Naive thymus-derived CD4-positive, alpha-beta T cell (primary cell): ENCODE measurements around the gene LRRC75B. TPM values are rescaled to one million over a fixed set of nuclear protein-coding genes. Genes with fewer than 3 reads are reported as not detected.
"Not testable (repeated sequence)": the region's sequence is repeated elsewhere in the genome, so short reads cannot be mapped to it uniquely, and the experiment has no call there.

ENCODE experiments used
- ATAC-seq: fragments of 150-1000 bp; cut with Tn5 transposase; 2 replicates; pipeline ENCODE4 v1.10.0; 2021; ENCODE audit warnings: mild to moderate bottlenecking, moderate library complexity
- CTCF ChIA-PET: fragments of 350-600 bp; sonication (Branson Sonifier 250); formaldehyde crosslinking; loops from one replicate; lab custom pipeline; 2021; ENCODE audit warnings: antibody characterized with exemption; lab: Charles Lee
- POLR2A ChIA-PET: fragments of 350-600 bp; sonication (Branson Sonifier 250); formaldehyde crosslinking; loops from one replicate; lab custom pipeline; 2021; ENCODE audit warnings: antibody characterized with exemption, inconsistent platforms; lab: Charles Lee
- DNase-seq, 9 donors: peaks; one replicate each; pipeline versions ENCODE4 v3.0.0 to v3.0.0-alpha.2; 2020 to 2022; ENCODE audit warnings: mixed read lengths in 1 of 9
- H3K27ac ChIP-seq: one replicate; pipeline ENCODE4 v1.7.0; 2013; ENCODE audit warnings: mild to moderate bottlenecking, low read depth, low read length, moderate library complexity
- H3K27me3 ChIP-seq, 2 donors: one replicate each; pipeline ENCODE4 v1.7.0; 2013; ENCODE audit warnings: low read length in 2 of 2, mild to moderate bottlenecking in 2 of 2, moderate library complexity in 2 of 2; ENCODE audit not compliant: control insufficient read depth in 2 of 2, insufficient read depth in 2 of 2
- H3K36me3 ChIP-seq, 3 experiments: 1 replicate in 2 of 3; 2 replicates in 1 of 3; pipeline ENCODE4 v1.7.0; 2013; ENCODE audit warnings: low read length in 3 of 3, mild to moderate bottlenecking in 3 of 3, moderate library complexity in 1 of 3; ENCODE audit not compliant: insufficient read depth in 3 of 3, control insufficient read depth in 2 of 3
- H3K4me1 ChIP-seq, 2 donors: one replicate each; pipeline ENCODE4 v1.7.0; 2013; ENCODE audit warnings: low read length in 2 of 2, mild to moderate bottlenecking in 2 of 2, moderate library complexity in 1 of 2; ENCODE audit not compliant: control insufficient read depth in 2 of 2, insufficient read depth in 2 of 2
- H3K4me3 ChIP-seq: 2 replicates; pipeline ENCODE4 v1.7.0; 2013; ENCODE audit warnings: mild to moderate bottlenecking, low read length
- H3K9me3 ChIP-seq, 3 experiments: 1 replicate in 2 of 3; 2 replicates in 1 of 3; pipeline ENCODE4 v1.7.0; 2013; ENCODE audit warnings: low read length in 3 of 3; ENCODE audit not compliant: control insufficient read depth in 2 of 3
- H3K27ac Mint-ChIP-seq, 9 donors: one replicate each; pipeline ENCODE4 v1.8.0; 2020 to 2022; ENCODE audit warnings: mixed read lengths in 9 of 9, mild to moderate bottlenecking in 8 of 9, moderate library complexity in 5 of 9, inconsistent platforms in 2 of 9
- H3K27me3 Mint-ChIP-seq, 5 donors: one replicate each; pipeline ENCODE4 v1.8.0; 2021 to 2022; ENCODE audit warnings: mixed read lengths in 5 of 5, mild to moderate bottlenecking in 1 of 5
- H3K36me3 Mint-ChIP-seq, 5 donors: one replicate each; pipeline ENCODE4 v1.8.0; 2020 to 2022; ENCODE audit warnings: mixed read lengths in 5 of 5, mild to moderate bottlenecking in 3 of 5, inconsistent platforms in 1 of 5
- H3K4me1 Mint-ChIP-seq, 7 donors: one replicate each; pipeline ENCODE4 v1.8.0; 2020 to 2022; ENCODE audit warnings: mixed read lengths in 7 of 7, mild to moderate bottlenecking in 3 of 7, inconsistent platforms in 1 of 7
- H3K4me3 Mint-ChIP-seq, 10 donors: one replicate each; pipeline ENCODE4 v1.8.0; 2020 to 2022; ENCODE audit warnings: mild to moderate bottlenecking in 10 of 10, mixed read lengths in 10 of 10, moderate library complexity in 6 of 10, inconsistent platforms in 2 of 10
- H3K9me3 Mint-ChIP-seq, 11 donors: one replicate each; pipeline ENCODE4 v1.8.0; 2020 to 2022; ENCODE audit warnings: mixed read lengths in 11 of 11, mild to moderate bottlenecking in 4 of 11, inconsistent platforms in 1 of 11, moderate library complexity in 1 of 11
- intact Hi-C, 2 donors: fragments of 100-400 bp; cut with micrococcal nuclease; formaldehyde crosslinking; loops; one replicate each; pipeline ENCODE4 v1.15.1; 2023
- polyA plus RNA-seq, 2 donors: library from polyadenylated mRNA; unstranded; fragments of 300-500 nt; fragmentation: Illumina TruSeq; gene quantifications; one replicate each; pipeline ENCODE4 v1.2.3, GENCODE V29; 2021
- total RNA-seq, 6 experiments: library from RNA in 5 of 6; stranded (reverse) in 5 of 6; gene quantifications; 1 replicate in 5 of 6; 2 replicates in 1 of 6; pipeline ENCODE4 v1.2.3 and lab custom pipeline; 2021 to 2026

The LRRC75B gene
- total and polyA plus RNA-seq, 7 experiments from 2014 or later = 2.4 to 2.5 TPM; not detected in 5

DNA sequence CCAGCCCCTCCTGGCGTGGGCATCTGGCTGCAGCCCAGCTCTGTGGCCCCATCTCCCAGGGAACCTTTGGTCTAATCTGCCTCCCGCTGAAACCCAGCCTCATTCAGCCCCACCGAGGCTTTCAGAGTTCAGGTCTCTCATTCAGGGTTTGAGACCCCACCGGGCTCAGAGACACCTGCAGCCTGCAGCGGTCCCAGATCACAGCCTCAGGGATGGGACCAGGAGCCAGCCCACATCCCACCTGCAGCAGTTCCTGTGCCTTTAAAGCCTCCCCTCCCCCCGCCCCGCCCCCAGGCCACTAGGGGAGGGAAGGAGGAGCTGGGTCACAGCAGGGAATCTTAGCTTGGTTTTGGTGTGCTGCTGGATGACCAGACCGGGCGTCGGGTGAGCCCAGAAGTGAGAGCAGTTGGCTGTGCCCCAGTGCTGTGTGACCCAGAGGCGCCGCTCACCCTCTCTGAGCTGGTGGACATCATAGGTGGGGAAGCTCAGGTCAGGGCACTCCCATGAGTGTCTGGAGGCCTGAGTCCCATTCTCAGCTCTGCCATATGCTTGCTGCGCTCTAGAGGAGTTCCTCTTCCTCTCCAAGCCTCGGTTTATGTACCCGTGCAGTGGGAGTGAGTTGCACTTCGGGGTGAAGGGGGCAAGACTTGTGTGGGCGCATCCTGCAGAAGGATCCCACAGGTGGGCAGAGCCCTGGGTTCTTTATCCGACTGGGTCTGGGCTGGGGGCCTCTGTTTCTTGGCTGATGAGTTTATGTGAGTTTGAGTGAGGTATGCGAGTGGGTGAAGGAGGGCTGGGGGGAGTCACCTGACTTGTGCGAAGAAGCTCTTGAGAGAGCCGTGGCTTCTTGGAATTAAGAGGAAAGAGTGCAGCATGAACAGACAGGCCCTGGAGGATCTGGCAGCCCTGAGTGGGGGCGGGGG is 10.2 kb upstream of the LRRC75B start, which contains the start of gene GGT1:
Gene GGT1, plus strand, starts transcription at position 347 of the 923 bp plus-strand sequence. CDS start 7,889 bp downstream, outside the sequence.
- peaks cover 18 to 48% (median 20%) of the 10 kb centered on the region in 7 donors for H3K4me1 Mint-ChIP-seq
- H3K4me3 ChIP-seq, H3K9me3 ChIP-seq, ATAC-seq, CTCF ChIA-PET, POLR2A ChIA-PET, H3K9me3 Mint-ChIP-seq, H3K36me3 Mint-ChIP-seq, H3K4me1 ChIP-seq, H3K27me3 ChIP-seq, H3K27me3 Mint-ChIP-seq, DNase-seq, H3K36me3 ChIP-seq, H3K27ac ChIP-seq: not testable (repeated sequence)
- peak within 1 kb of the TSS; percentile 10 to 87 (median 53) for H3K27ac Mint-ChIP-seq
- H3K4me3 Mint-ChIP-seq = peak within 1 kb of the TSS; percentile 41 to 73 (median 56)
- intact Hi-C loops = loop anchor here (10.0 kb wide), 3 partner anchors 48 to 928 kb away; partner anchors contain the start of genes GUCD1 (in 1 of the 2) and SNRPD3 (in 1 of the 2)

DNA sequence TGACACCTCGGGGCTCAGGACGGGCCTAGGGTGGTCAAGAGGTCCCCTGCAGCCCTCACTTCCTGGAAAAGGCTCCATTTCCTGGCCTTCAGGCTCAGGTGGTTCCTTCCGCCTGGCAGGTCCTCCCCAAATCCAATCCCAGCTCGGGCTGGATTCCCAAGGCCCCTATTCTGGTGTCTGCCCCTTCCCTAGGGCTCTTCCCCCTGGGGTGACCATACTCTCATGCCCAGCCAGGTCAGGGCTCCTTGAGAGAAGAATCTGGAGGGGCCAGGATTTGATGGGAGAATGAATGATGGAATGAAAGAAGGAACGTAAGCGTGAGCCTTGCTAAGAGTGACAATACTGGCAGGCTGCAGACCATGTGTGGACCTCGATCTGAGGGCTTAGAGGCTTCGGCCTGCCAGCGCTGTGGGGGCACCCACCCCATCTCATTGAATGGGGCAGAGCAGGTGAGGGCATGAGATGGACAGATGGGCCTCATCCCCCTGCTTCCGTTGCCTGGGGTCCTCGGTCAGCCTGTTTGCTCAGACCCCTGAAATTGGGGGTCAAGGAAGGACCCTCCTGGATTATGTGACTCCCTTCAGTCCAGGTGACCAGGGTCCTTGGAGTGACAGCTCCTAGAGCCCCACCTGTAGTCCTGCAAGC is 9.4 kb upstream of the LRRC75B start:
- H3K27me3 Mint-ChIP-seq = not testable (repeated sequence)

DNA sequence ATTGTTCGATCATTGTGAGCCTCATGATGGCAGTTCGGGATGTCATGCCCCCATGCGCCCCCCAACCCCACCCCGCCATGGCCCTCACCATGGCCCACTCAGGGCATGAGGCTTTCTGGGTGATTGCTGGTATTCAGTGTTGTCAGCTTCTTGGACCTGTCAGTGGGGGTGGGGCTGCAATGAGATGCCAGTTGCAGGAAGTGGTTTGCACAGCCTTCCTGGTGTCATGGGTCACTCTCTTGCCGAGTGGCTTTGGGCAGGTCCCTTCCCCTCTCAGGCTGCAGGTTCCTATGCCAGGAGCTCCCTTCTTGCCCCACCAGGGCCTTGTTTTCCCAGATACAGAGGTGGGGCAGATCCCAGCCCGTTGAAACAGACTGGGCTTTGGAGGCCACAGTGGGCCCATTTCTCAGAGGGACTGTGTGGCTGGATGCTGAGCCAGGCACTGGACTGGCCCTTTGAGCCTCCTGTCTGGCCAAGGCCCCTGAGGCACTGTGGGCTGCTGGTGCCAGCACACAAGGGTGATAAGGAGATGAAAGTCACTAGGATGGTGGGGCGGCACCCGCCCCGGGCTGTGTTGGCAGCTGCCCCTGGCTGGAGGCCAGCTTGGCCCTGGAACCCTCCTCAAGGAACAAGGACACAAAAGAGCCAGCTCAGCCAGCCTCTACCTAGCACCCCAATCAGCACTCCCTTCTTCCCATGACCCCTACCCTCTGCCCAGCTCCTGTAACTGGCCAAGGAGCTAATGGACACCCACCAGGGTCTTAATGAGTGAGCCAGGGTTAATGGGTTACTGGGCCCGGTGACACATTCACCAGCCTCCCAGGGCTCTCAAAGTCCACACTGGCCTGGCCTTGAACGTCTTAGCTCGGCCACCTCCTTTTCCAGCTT is 8.6 kb upstream of the LRRC75B start:
- Histone ChIP-seq H3K4me3 (no peak overlapping the region), H3K27ac (no peak overlapping the region), H3K36me3 (no peaks in the 10 kb centered on the region), H3K9me3 (no peaks in the 10 kb centered on the region), H3K27me3 (no peaks in the 10 kb centered on the region), H3K4me1 (peaks cover 0 to 8% of the 10 kb centered on the region in 2 donors)
- DNase-seq (no peak), ATAC-seq (peak; percentile 60)
- Mint-ChIP-seq H3K9me3 (no peaks in the 10 kb centered on the region), H3K27me3 (no peaks in the 10 kb centered on the region), H3K27ac (peak overlapping the region in 2 of 9 donors; percentile 38 to 67), H3K4me3 (peak overlapping the region in 2 of 10 donors; percentile 28 to 58), H3K36me3 (no peaks in the 10 kb centered on the region), H3K4me1 (peaks cover 14 to 40% (median 19%) of the 10 kb centered on the region in 7 donors)
- ChIA-PET CTCF (no interaction called here), POLR2A (interaction anchor here (0.6 kb wide), 1 partner anchor 925 kb away, joined by 3 read pairs; no protein-coding TSS in a partner anchor)
- intact Hi-C loops = loop anchor here (10.0 kb wide), 3 partner anchors 47 to 927 kb away; partner anchors contain the start of genes GUCD1 (in 1 of the 2) and SNRPD3 (in 1 of the 2)

More for the DNA sequence above, 9.4 kb upstream of the LRRC75B start:
- H3K9me3 Mint-ChIP-seq, H3K36me3 Mint-ChIP-seq, H3K4me3 ChIP-seq, H3K27me3 ChIP-seq, H3K27ac ChIP-seq, H3K4me1 ChIP-seq, H3K36me3 ChIP-seq, H3K9me3 ChIP-seq, CTCF ChIA-PET, ATAC-seq, DNase-seq: not testable (repeated sequence)
- Mint-ChIP-seq H3K4me1 (peaks cover 14 to 42% (median 19%) of the 10 kb centered on the region in 7 donors), H3K4me3 (peak overlapping the region in 2 of 10 donors; percentile 25 to 38), H3K27ac (peak overlapping the region in 2 of 9 donors; percentile 43 to 49)
- POLR2A ChIA-PET = interaction anchor here (0.6 kb wide), 1 partner anchor 35 kb away, joined by 5 read pairs; no protein-coding TSS in a partner anchor
- intact Hi-C loops = loop anchor here (10.0 kb wide), 3 partner anchors 47 to 927 kb away; partner anchors contain the start of genes GUCD1 (in 1 of the 2) and SNRPD3 (in 1 of the 2)

GRCh38 chr22:24599958-24600715 is 7.3 kb upstream of the LRRC75B start:
- H3K36me3 ChIP-seq, POLR2A ChIA-PET, H3K4me1 ChIP-seq, H3K27me3 ChIP-seq, CTCF ChIA-PET, H3K4me3 ChIP-seq, H3K36me3 Mint-ChIP-seq, H3K27ac ChIP-seq, DNase-seq, H3K27me3 Mint-ChIP-seq, H3K9me3 Mint-ChIP-seq, H3K9me3 ChIP-seq, H3K4me3 Mint-ChIP-seq, ATAC-seq: not testable (repeated sequence)
- intact Hi-C loops = loop anchor here (10.0 kb wide), 3 partner anchors 45 to 925 kb away; partner anchors contain the start of genes GUCD1 (in 1 of the 2) and SNRPD3 (in 1 of the 2)
- Mint-ChIP-seq H3K4me1 (peaks cover 14 to 37% (median 19%) of the 10 kb centered on the region in 7 donors), H3K27ac (peak overlapping the region in 2 of 9 donors; percentile 52 to 74)

DNA sequence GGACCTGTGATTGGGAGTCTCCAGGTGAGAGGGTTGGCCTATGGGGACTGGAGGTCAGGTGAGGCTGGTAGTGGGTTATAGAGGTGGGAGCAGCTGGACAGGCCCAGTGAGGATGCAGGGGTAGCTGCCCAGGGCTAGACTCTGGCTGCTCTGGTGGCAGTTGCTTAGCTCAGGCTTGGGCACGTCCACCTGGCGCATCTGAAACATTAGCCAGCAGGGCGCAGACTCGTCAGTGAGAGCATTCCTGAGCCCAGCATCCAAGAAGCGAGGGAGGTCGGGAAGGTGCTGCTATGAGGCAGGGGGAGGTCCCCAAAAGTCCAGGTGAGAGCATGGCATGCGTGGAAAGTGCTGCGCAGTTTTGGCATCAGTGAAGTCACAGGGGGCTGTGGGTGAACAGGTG is 6.6 kb upstream of the LRRC75B start:
- no peaks in the 10 kb centered on the region for H3K27me3 Mint-ChIP-seq
- Histone ChIP-seq H3K27ac (no peak overlapping the region), H3K27me3 (no peaks in the 10 kb centered on the region), H3K4me1 (peaks cover 0 to 8% of the 10 kb centered on the region in 2 donors), H3K4me3 (no peak overlapping the region), H3K9me3 (no peaks in the 10 kb centered on the region), H3K36me3 (no peaks in the 10 kb centered on the region)
- DNase-seq (no peak), ATAC-seq (no peak)
- H3K36me3 Mint-ChIP-seq = no peaks in the 10 kb centered on the region
- ChIA-PET CTCF (no interaction called here), POLR2A (no interaction called here)
- peak overlapping the region in 5 of 9 donors; percentile 7 to 74 (median 52) for H3K27ac Mint-ChIP-seq
- no peaks in the 10 kb centered on the region for H3K9me3 Mint-ChIP-seq
- intact Hi-C loops = no loop called here
- peaks cover 14 to 37% (median 19%) of the 10 kb centered on the region in 7 donors for H3K4me1 Mint-ChIP-seq
- no peak overlapping the region for H3K4me3 Mint-ChIP-seq
